ENCODE results near the gene RPL36AL. TPM values are rescaled to one million over a fixed set of nuclear protein-coding genes. Genes with fewer than 3 reads are reported as not detected.
"Not testable (repeated sequence)": the region's sequence is repeated elsewhere in the genome, so short reads cannot be mapped to it uniquely, and the experiment has no call there.

Gene RPL36AL
- total RNA-seq, 1 donor from 2014 or later, result 194 TPM

GRCh38 chr14:49586673-49587460, 33.6 kb downstream of the RPL36AL start:
- no peaks in the 10 kb centered on the region for H3K27me3 ChIP-seq (ENCODE audit: insufficient read depth, low read length)
- peaks cover 22% of the 10 kb centered on the region for H3K36me3 Mint-ChIP-seq (ENCODE audit: low read depth, unreplicated experiment)
- H3K9me3 Mint-ChIP-seq (ENCODE audit: unreplicated experiment), result no peaks in the 10 kb centered on the region
- H3K9ac ChIP-seq (ENCODE audit: low read length), result no peak overlapping the region
- H3K4me2 ChIP-seq (ENCODE audit: low read length), result peak overlapping the region; percentile 57
- peaks cover 24% of the 10 kb centered on the region for H3K36me3 ChIP-seq (ENCODE audit: insufficient read depth, low read length)
- FAIRE-seq (no peak), DNase-seq (ENCODE audit: low read depth) (peak; percentile 62)
- peaks cover 44% of the 10 kb centered on the region for H3K79me2 ChIP-seq (ENCODE audit: insufficient read depth, low read length)
- peak overlapping the region; percentile 93 for H3K4me3 Mint-ChIP-seq (ENCODE audit: unreplicated experiment)
- H3K27ac ChIP-seq (ENCODE audit: low read depth, low read length), result no peak overlapping the region
- H4K20me1 ChIP-seq (ENCODE audit: insufficient read depth, low read length), result peaks cover 41% of the 10 kb centered on the region
- no peak overlapping the region for H3K4me3 ChIP-seq (ENCODE audit: insufficient read depth, low read depth, low read length)
- H3K27me3 Mint-ChIP-seq (ENCODE audit: low read depth, unreplicated experiment), result no peaks in the 10 kb centered on the region
- no peaks in the 10 kb centered on the region for H3K9me3 ChIP-seq (ENCODE audit: insufficient read depth, low read depth, low read length)
- H3K4me1 Mint-ChIP-seq (ENCODE audit: low read depth, unreplicated experiment), result peaks cover 17% of the 10 kb centered on the region
- peak overlapping the region; percentile 97 for H3K27ac Mint-ChIP-seq (ENCODE audit: unreplicated experiment)
- H2AFZ ChIP-seq (ENCODE audit: low read depth, low read length), result no peak overlapping the region
- TF ChIP-seq CTCF (IDR thresholded peaks at IDR 0.05; ENCODE audit: insufficient read depth, low read depth, low read length) (peak; percentile 92), EZH2 (IDR thresholded peaks at IDR 0.05; ENCODE audit: insufficient read depth, low read length) (no peak)
- peaks cover 8% of the 10 kb centered on the region for H3K4me1 ChIP-seq (ENCODE audit: insufficient read depth, low read length)

GRCh38 chr14:49585803-49586672, 34.4 kb downstream of the RPL36AL start, which contains the start of gene RPS29:
Gene RPS29 (minus strand): TSS chr14:49586380. CDS start chr14:49586346, 34 bp downstream.
- Histone ChIP-seq H3K36me3 (ENCODE audit: insufficient read depth, low read length) (peaks cover 24% of the 10 kb centered on the region), H3K79me2 (ENCODE audit: insufficient read depth, low read length) (peaks cover 52% of the 10 kb centered on the region), H2AFZ (ENCODE audit: low read depth, low read length) (peak within 1 kb of the TSS; percentile 69), H3K27me3 (ENCODE audit: insufficient read depth, low read length) (no peaks in the 10 kb centered on the region), H3K4me2 (ENCODE audit: low read length) (peak within 1 kb of the TSS; percentile 85), H3K4me3 (ENCODE audit: insufficient read depth, low read depth, low read length) (peak within 1 kb of the TSS; percentile 97), H3K9ac (ENCODE audit: low read length) (peak within 1 kb of the TSS; percentile 97), H3K27ac (ENCODE audit: low read depth, low read length) (peak within 1 kb of the TSS; percentile 86), H3K9me3 (ENCODE audit: insufficient read depth, low read depth, low read length) (no peaks in the 10 kb centered on the region), H3K4me1 (ENCODE audit: insufficient read depth, low read length) (peaks cover 8% of the 10 kb centered on the region), H4K20me1 (ENCODE audit: insufficient read depth, low read length) (peaks cover 49% of the 10 kb centered on the region)
- no peaks in the 10 kb centered on the region for H3K9me3 Mint-ChIP-seq (ENCODE audit: unreplicated experiment)
- H3K27ac Mint-ChIP-seq (ENCODE audit: unreplicated experiment), result peak within 1 kb of the TSS; percentile 97
- H3K36me3 Mint-ChIP-seq (ENCODE audit: low read depth, unreplicated experiment), result peaks cover 22% of the 10 kb centered on the region
- peak within 1 kb of the TSS; percentile 93 for H3K4me3 Mint-ChIP-seq (ENCODE audit: unreplicated experiment)
- TF ChIP-seq CTCF (IDR thresholded peaks at IDR 0.05; ENCODE audit: insufficient read depth, low read depth, low read length) (no peak), EZH2 (IDR thresholded peaks at IDR 0.05; ENCODE audit: insufficient read depth, low read length) (no peak)
- H3K4me1 Mint-ChIP-seq (ENCODE audit: low read depth, unreplicated experiment), result peaks cover 24% of the 10 kb centered on the region
- DNase-seq (ENCODE audit: low read depth), result peak; percentile 96
- H3K27me3 Mint-ChIP-seq (ENCODE audit: low read depth, unreplicated experiment), result no peaks in the 10 kb centered on the region
- peak; percentile 77 for FAIRE-seq

GRCh38 chr14:49584981-49585640, 35.3 kb downstream of the RPL36AL start:
- H3K27me3 ChIP-seq (ENCODE audit: insufficient read depth, low read length); H3K9me3 ChIP-seq (ENCODE audit: insufficient read depth, low read depth, low read length); DNase-seq (ENCODE audit: low read depth); FAIRE-seq; H2AFZ ChIP-seq (ENCODE audit: low read depth, low read length); H3K9me3 Mint-ChIP-seq (ENCODE audit: unreplicated experiment); H3K4me1 ChIP-seq (ENCODE audit: insufficient read depth, low read length); H3K27me3 Mint-ChIP-seq (ENCODE audit: low read depth, unreplicated experiment): not testable (repeated sequence)
- Histone ChIP-seq H4K20me1 (ENCODE audit: insufficient read depth, low read length) (peaks cover 55% of the 10 kb centered on the region), H3K36me3 (ENCODE audit: insufficient read depth, low read length) (peaks cover 24% of the 10 kb centered on the region), H3K4me2 (ENCODE audit: low read length) (peak overlapping the region; percentile 85), H3K4me3 (ENCODE audit: insufficient read depth, low read depth, low read length) (peak overlapping the region; percentile 97), H3K9ac (ENCODE audit: low read length) (peak overlapping the region; percentile 97), H3K27ac (ENCODE audit: low read depth, low read length) (peak overlapping the region; percentile 86), H3K79me2 (ENCODE audit: insufficient read depth, low read length) (peaks cover 59% of the 10 kb centered on the region)
- Mint-ChIP-seq H3K4me3 (ENCODE audit: unreplicated experiment) (peak overlapping the region; percentile 93), H3K4me1 (ENCODE audit: low read depth, unreplicated experiment) (peaks cover 27% of the 10 kb centered on the region), H3K36me3 (ENCODE audit: low read depth, unreplicated experiment) (peaks cover 22% of the 10 kb centered on the region), H3K27ac (ENCODE audit: unreplicated experiment) (peak overlapping the region; percentile 97)

Measured in astrocyte (in vitro differentiated cells and primary cell).